Measurements from ENCODE around the gene SNX4. TPM values are rescaled to one million over a fixed set of nuclear protein-coding genes. Genes with fewer than 3 reads are reported as not detected.

SNX4 gene
- total RNA-seq, 2 experiments from 2014 or later = 28.2 to 38.9 TPM

DNA sequence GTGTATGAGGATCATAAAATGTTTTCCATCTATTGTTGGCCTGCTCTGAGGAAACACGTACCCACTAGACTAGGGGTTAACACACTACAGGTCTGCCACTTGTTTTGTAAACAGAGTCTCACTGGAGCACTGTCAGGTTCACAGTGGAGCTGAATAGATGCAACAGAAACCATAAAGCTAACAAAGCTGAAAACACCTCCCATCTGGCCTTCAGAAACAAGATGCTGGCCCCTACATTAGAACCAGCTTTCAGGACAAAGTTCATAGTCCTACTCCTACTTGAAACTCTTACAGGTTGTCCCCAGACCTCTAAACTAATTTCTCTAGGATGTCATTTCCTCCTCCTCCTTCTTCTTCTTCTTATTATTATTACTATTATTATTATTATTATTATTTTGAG lies 42.3 kb downstream of the SNX4 start:
- no peak overlapping the region for H2AFZ ChIP-seq (ENCODE audit: low read length)
- intact Hi-C loops (cut with micrococcal nuclease; ENCODE audit: unreplicated experiment) = no loop called here
- no peak for DNase-seq (ENCODE audit: low spot score)
- no peak overlapping the region for H3K27ac ChIP-seq (ENCODE audit: low read depth, low read length, poor library complexity, severe bottlenecking)
- no peaks in the 10 kb centered on the region for H4K20me1 ChIP-seq (ENCODE audit: insufficient read depth, low read length)
- no peaks in the 10 kb centered on the region for H3K79me2 ChIP-seq (ENCODE audit: insufficient read depth, low read depth, low read length)
- CTCF ChIA-PET (ENCODE audit: unreplicated experiment) = no interaction called here
- no peaks in the 10 kb centered on the region for H3K4me1 ChIP-seq (ENCODE audit: insufficient read depth, low read length, poor library complexity, severe bottlenecking)
- POLR2A ChIA-PET = no interaction called here
- H3K36me3 ChIP-seq (ENCODE audit: insufficient read depth, low read length) = peaks cover 43% of the 10 kb centered on the region
- H3K4me2 ChIP-seq (ENCODE audit: low read length) = no peak overlapping the region
- H3K4me3 ChIP-seq (ENCODE audit: low read depth, low read length, poor library complexity, severe bottlenecking) = no peak overlapping the region
- TF ChIP-seq, protein P1, sequence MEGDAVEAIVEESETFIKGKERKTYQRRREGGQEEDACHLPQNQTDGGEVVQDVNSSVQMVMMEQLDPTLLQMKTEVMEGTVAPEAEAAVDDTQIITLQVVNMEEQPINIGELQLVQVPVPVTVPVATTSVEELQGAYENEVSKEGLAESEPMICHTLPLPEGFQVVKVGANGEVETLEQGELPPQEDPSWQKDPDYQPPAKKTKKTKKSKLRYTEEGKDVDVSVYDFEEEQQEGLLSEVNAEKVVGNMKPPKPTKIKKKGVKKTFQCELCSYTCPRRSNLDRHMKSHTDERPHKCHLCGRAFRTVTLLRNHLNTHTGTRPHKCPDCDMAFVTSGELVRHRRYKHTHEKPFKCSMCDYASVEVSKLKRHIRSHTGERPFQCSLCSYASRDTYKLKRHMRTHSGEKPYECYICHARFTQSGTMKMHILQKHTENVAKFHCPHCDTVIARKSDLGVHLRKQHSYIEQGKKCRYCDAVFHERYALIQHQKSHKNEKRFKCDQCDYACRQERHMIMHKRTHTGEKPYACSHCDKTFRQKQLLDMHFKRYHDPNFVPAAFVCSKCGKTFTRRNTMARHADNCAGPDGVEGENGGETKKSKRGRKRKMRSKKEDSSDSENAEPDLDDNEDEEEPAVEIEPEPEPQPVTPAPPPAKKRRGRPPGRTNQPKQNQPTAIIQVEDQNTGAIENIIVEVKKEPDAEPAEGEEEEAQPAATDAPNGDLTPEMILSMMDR (conservative IDR thresholded peaks at IDR 0.05; ENCODE audit: low read length) = no peak
- no peak for TF ChIP-seq EZH2phosphoT487 (IDR thresholded peaks at IDR 0.05; ENCODE audit: borderline replicate concordance, low read depth, low read length)
- H3K9me2 ChIP-seq (ENCODE audit: insufficient read depth, low read length) = no peaks in the 10 kb centered on the region
- H3K9me3 ChIP-seq (ENCODE audit: low read length) = no peaks in the 10 kb centered on the region
- BruUV-seq (replicated peaks) = no TSS peak

DNA sequence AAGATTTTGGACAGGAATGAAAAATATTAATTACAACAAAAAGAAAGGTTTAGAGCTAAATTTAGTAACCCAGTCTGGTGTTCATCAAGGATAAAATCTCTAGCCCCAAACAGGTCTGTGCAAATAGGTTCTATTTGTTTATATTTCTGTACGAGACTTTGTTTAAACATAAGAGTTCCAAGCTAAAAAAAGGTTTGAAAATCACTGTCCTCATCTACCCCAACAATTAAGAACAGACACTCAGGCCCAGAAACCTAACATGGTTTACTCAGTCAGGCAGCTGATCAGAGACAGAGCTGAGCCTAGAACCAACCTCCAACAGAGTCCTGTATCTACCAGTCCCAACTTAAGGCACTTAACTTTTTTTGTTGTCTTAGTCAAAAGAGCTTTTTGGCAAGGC lies 49.3 kb downstream of the SNX4 start:
- no peaks in the 10 kb centered on the region for H3K9me3 ChIP-seq (ENCODE audit: low read length)
- intact Hi-C loops (cut with micrococcal nuclease; ENCODE audit: unreplicated experiment) = no loop called here
- H3K36me3 ChIP-seq (ENCODE audit: insufficient read depth, low read length) = peaks cover 53% of the 10 kb centered on the region
- H4K20me1 ChIP-seq (ENCODE audit: insufficient read depth, low read length) = no peaks in the 10 kb centered on the region
- ChIA-PET CTCF (ENCODE audit: unreplicated experiment) (no interaction called here), POLR2A (interaction anchor here (0.7 kb wide), 2 partner anchors 17 to 905 kb away, joined by 3 to 4 read pairs; no protein-coding TSS in a partner anchor)
- no peak overlapping the region for H2AFZ ChIP-seq (ENCODE audit: low read length)
- no TSS peak for BruUV-seq (replicated peaks)
- no peaks in the 10 kb centered on the region for H3K9me2 ChIP-seq (ENCODE audit: insufficient read depth, low read length)
- H3K27ac ChIP-seq (ENCODE audit: low read depth, low read length, poor library complexity, severe bottlenecking) = no peak overlapping the region
- TF ChIP-seq EZH2phosphoT487 (IDR thresholded peaks at IDR 0.05; ENCODE audit: borderline replicate concordance, low read depth, low read length) = no peak
- TF ChIP-seq, protein P1 (conservative IDR thresholded peaks at IDR 0.05; ENCODE audit: low read length) = no peak
- no peaks in the 10 kb centered on the region for H3K79me2 ChIP-seq (ENCODE audit: insufficient read depth, low read depth, low read length)
- H3K4me1 ChIP-seq (ENCODE audit: insufficient read depth, low read length, poor library complexity, severe bottlenecking) = no peaks in the 10 kb centered on the region
- no peak overlapping the region for H3K4me3 ChIP-seq (ENCODE audit: low read depth, low read length, poor library complexity, severe bottlenecking)
- no peak for DNase-seq (ENCODE audit: low spot score)
- no peak overlapping the region for H3K4me2 ChIP-seq (ENCODE audit: low read length)

DNA sequence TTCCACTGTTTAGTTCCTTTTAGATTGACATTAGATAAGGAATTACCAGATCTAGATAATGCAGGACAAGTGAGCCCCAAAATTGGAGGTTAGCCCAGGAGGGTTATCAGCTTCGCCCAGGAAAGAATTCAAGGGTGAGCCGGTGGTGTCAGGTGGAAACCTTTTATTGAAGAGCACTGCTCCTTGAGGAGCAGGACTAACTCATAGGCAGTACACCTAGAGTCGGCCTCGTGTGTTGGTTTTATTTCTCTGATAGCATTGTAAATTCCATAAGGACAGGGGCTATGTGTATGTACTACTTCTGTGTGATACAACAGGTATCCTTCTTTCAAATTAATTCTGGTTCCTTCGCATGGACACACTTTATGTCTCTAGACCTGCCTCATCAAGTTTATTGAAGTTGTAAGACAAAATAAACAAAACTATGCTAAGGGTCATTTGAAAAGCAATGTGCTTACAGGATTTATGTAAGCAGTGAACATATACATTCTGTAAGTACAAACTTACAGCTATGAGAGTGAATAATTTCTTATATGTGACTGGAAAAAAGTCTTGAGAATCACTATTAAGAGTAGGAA lies 57.2 kb downstream of the SNX4 start:
- TF ChIP-seq, protein P1 (conservative IDR thresholded peaks at IDR 0.05; ENCODE audit: low read length) = no peak
- no peak for TF ChIP-seq EZH2phosphoT487 (IDR thresholded peaks at IDR 0.05; ENCODE audit: borderline replicate concordance, low read depth, low read length)
- Histone ChIP-seq H3K9me2 (ENCODE audit: insufficient read depth, low read length) (no peaks in the 10 kb centered on the region), H3K4me1 (ENCODE audit: insufficient read depth, low read length, poor library complexity, severe bottlenecking) (no peaks in the 10 kb centered on the region), H3K9me3 (ENCODE audit: low read length) (no peaks in the 10 kb centered on the region), H2AFZ (ENCODE audit: low read length) (no peak overlapping the region), H3K4me2 (ENCODE audit: low read length) (no peak overlapping the region), H4K20me1 (ENCODE audit: insufficient read depth, low read length) (no peaks in the 10 kb centered on the region), H3K79me2 (ENCODE audit: insufficient read depth, low read depth, low read length) (no peaks in the 10 kb centered on the region), H3K36me3 (ENCODE audit: insufficient read depth, low read length) (peaks cover 36% of the 10 kb centered on the region), H3K27ac (ENCODE audit: low read depth, low read length, poor library complexity, severe bottlenecking) (no peak overlapping the region), H3K4me3 (ENCODE audit: low read depth, low read length, poor library complexity, severe bottlenecking) (no peak overlapping the region)
- intact Hi-C loops (cut with micrococcal nuclease; ENCODE audit: unreplicated experiment) = no loop called here
- no TSS peak for BruUV-seq (replicated peaks)
- DNase-seq (ENCODE audit: low spot score) = no peak
- ChIA-PET CTCF (ENCODE audit: unreplicated experiment) (interaction anchor here (0.6 kb wide), 1 partner anchor 24 kb away, joined by 3 read pairs; no protein-coding TSS in a partner anchor), POLR2A (interaction anchor here (0.6 to 0.7 kb wide), 2 partner anchors 72 to 165 kb away, joined by 3 to 5 read pairs; no protein-coding TSS in a partner anchor)

All from OCI-LY7 (cell line).